HEK293T (cell line): ENCODE data around the gene STX18.

Experiments used
- CTCF ChIA-PET: fragments of 350-600 bp; formaldehyde crosslinking; extraction: SDS; loops from one replicate; lab custom pipeline; 2021; ENCODE audit warnings: antibody characterized with exemption, inconsistent platforms; lab: Yijun Ruan, JAX
- POLR2A ChIA-PET: fragments of 350-600 bp; formaldehyde crosslinking; extraction: SDS; loops from one replicate; lab custom pipeline; 2020; ENCODE audit warnings: antibody characterized with exemption, inconsistent platforms; lab: Yijun Ruan, JAX
- DNase-seq: peaks from one replicate; pipeline ENCODE4 v3.0.0; 2012; ENCODE audit warnings: mixed read lengths; ENCODE audit errors: extremely low spot score
- ARNT ChIP-seq: fragments of 450-650 bp; IDR thresholded peaks from 2 replicates; pipeline ENCODE4 v1.6.1; 2017; ENCODE audit warnings: mild to moderate bottlenecking
- BHLHE40 ChIP-seq: fragments of 450-650 bp; IDR thresholded peaks from 2 replicates; pipeline ENCODE4 v1.6.1; 2016; ENCODE audit warnings: mild to moderate bottlenecking, moderate library complexity, borderline replicate concordance
- CTBP1 ChIP-seq: fragments of 450-650 bp; IDR thresholded peaks from 2 replicates; pipeline ENCODE4 v1.6.1; 2016; ENCODE audit warnings: borderline replicate concordance
- ELF4 ChIP-seq: fragments of 450-650 bp; IDR thresholded peaks from 2 replicates; pipeline ENCODE4 v1.6.1; 2017; ENCODE audit warnings: antibody characterized with exemption
- FOXA1 ChIP-seq: fragments of 450-650 bp; IDR thresholded peaks from 2 replicates; pipeline ENCODE4 v1.6.1; 2016; ENCODE audit warnings: mild to moderate bottlenecking
- FOXK2 ChIP-seq: fragments of 450-650 bp; IDR thresholded peaks from 2 replicates; pipeline ENCODE4 v1.6.1; 2016; ENCODE audit warnings: mild to moderate bottlenecking
- FOXM1 ChIP-seq: fragments of 450-650 bp; IDR thresholded peaks from 2 replicates; pipeline ENCODE4 v1.6.1; 2017; ENCODE audit warnings: mild to moderate bottlenecking, borderline replicate concordance
- HDGF ChIP-seq: fragments of 450-650 bp; IDR thresholded peaks from 2 replicates; pipeline ENCODE4 v1.6.1; 2017; ENCODE audit warnings: antibody characterized with exemption, borderline replicate concordance
- L3MBTL2 ChIP-seq: fragments of 450-650 bp; conservative IDR thresholded peaks from 2 replicates; pipeline ENCODE4 v1.6.1; 2016; ENCODE audit warnings: mild to moderate bottlenecking
- LEF1 ChIP-seq: fragments of 450-650 bp; IDR thresholded peaks from 2 replicates; pipeline ENCODE4 v1.6.1; 2017; ENCODE audit warnings: mild to moderate bottlenecking, borderline replicate concordance
- NFRKB ChIP-seq: fragments of 450-650 bp; IDR thresholded peaks from 2 replicates; pipeline ENCODE4 v1.6.1; 2016; ENCODE audit warnings: mild to moderate bottlenecking, moderate library complexity
- SP1 ChIP-seq: fragments of 450-650 bp; IDR thresholded peaks from 2 replicates; pipeline ENCODE4 v1.6.1; 2017
- SUZ12 ChIP-seq: fragments of 450-650 bp; IDR thresholded peaks from 2 replicates; pipeline ENCODE4 v1.6.1; 2016; ENCODE audit warnings: mild to moderate bottlenecking
- TARDBP ChIP-seq: fragments of 450-650 bp; IDR thresholded peaks from 2 replicates; pipeline ENCODE4 v1.6.1; 2016
- ZNF384 ChIP-seq: fragments of 450-650 bp; IDR thresholded peaks from 2 replicates; pipeline ENCODE4 v1.6.1; 2016
- TF ChIP-seq, protein P1 (sequence below): fragments of 450-650 bp; IDR thresholded peaks from 2 replicates; pipeline ENCODE4 v1.6.1; 2016

Gene STX18

GRCh38 chr4:4485806-4486205, 56.0 kb downstream of the STX18 start:
- no peak for DNase-seq
- no peak for TF ChIP-seq SP1
- no peak for TF ChIP-seq HDGF
- TF ChIP-seq FOXK2 = no peak
- TF ChIP-seq, protein P1, sequence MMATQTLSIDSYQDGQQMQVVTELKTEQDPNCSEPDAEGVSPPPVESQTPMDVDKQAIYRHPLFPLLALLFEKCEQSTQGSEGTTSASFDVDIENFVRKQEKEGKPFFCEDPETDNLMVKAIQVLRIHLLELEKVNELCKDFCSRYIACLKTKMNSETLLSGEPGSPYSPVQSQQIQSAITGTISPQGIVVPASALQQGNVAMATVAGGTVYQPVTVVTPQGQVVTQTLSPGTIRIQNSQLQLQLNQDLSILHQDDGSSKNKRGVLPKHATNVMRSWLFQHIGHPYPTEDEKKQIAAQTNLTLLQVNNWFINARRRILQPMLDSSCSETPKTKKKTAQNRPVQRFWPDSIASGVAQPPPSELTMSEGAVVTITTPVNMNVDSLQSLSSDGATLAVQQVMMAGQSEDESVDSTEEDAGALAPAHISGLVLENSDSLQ = no peak
- no peak for TF ChIP-seq ELF4
- TF ChIP-seq SUZ12 = no peak
- no peak for TF ChIP-seq TARDBP
- TF ChIP-seq ARNT = no peak
- no peak for TF ChIP-seq FOXA1
- no peak for TF ChIP-seq BHLHE40
- no peak for TF ChIP-seq NFRKB
- TF ChIP-seq LEF1 = no peak
- TF ChIP-seq FOXM1 = no peak
- no peak for TF ChIP-seq L3MBTL2
- no peak for TF ChIP-seq ZNF384
- ChIA-PET CTCF (no interaction called here), POLR2A (no interaction called here)

DNA sequence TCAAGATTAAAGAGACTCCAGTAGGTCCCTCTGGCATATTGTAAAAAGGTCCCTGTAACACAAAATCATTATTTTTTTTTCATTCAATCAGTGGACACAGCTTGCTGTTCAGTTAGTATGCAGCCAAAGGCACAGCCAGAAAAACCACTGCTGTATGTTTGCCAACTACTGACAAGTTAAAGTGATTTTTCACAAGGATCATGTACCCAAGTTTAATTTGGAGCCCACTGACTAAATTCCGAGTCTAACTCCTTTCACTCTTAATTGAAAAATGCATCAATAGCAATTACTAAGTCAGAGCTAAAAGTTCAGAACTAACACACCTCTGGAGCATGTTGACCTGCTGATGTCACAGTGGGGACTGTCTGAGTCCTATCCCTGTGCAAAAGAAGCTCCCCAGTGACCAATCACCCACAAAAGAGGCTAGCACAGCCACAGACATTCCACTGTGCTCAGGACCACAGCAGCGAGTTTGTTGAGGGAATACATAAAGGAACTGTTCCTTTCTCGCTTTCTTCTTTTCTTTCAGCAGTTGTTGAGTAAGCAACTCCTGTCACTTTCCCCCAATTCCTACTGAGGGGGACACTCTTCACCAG, 60.4 kb downstream of the STX18 start:
- no peak for DNase-seq
- ChIA-PET CTCF (interaction anchor here (0.9 to 1.1 kb wide), 2 partner anchors 38 to 285 kb away, joined by 3 to 5 read pairs; no protein-coding TSS in a partner anchor), POLR2A (no interaction called here)
- TF ChIP-seq ARNT = no peak
- no peak for TF ChIP-seq FOXK2
- TF ChIP-seq FOXM1 = no peak
- no peak for TF ChIP-seq ELF4
- TF ChIP-seq SP1 = no peak

DNA sequence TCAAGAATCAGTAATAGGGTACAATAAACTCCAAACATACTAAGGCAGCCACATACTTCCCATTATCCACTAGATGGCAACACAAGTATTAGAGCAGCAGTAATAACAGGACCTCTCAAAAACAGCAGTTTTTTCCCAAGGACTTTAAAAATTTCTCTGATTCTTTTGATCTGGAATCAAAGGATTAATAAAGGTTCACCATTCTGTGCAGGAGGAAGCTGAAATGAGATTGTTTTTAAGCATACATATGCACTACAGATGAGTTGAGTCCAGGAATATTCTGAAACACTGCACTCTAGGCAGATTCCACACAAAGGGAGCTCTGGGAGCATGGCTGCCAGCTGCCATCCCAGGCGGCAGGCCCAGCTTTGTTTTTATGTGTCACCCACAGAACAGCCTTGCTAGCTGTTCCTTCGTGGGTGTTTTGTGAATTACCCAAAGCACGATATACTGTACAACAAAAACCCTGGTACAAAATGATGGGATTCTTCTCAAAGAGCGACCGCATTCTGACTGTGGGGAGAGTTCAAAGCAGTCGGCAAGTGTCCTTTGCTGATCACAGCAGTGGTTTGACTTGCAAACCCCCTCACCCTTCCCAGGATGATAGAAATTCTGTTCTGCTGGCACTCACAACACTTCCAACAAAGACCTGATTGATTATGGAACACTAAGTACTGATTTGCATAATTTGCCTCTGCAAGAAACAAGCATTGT, 61.0 kb downstream of the STX18 start:
- TF ChIP-seq L3MBTL2 = no peak
- TF ChIP-seq TARDBP = no peak
- TF ChIP-seq ARNT = no peak
- TF ChIP-seq FOXK2 = no peak
- TF ChIP-seq HDGF = no peak
- no peak for TF ChIP-seq FOXA1
- TF ChIP-seq NFRKB = no peak
- no peak for TF ChIP-seq BHLHE40
- no peak for DNase-seq
- POLR2A ChIA-PET = no interaction called here

DNA sequence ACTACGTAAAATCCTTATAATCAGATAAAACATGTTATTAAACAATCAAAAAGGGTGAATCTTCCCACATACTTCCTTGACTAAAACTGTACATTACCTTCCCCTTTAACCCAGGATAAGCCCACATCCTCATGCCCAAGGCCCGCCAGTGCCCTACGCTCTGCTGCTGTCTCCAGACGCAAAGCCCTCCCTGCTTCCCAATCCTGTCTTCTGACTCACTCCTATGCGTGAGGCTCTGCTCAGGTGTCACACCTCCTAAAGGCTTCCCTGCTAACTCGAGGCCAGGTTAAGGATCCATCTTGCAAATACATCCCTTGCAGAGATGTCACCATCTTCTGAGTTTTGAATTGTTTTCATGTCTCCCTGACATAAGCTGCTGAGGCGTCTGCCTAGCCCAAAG, 61.6 kb downstream of the STX18 start:
- CTCF ChIA-PET = no interaction called here
- no peak for DNase-seq
- TF ChIP-seq ZNF384 (no peak), NFRKB (no peak), FOXM1 (no peak), ARNT (no peak), CTBP1 (no peak), HDGF (no peak), FOXK2 (no peak)
- TF ChIP-seq, protein P1 = no peak
- POLR2A ChIA-PET = no interaction called here

More for the DNA sequence above, 61.0 kb downstream of the STX18 start:
- CTCF ChIA-PET = no interaction called here

GRCh38 chr4:4479366-4479765, 62.5 kb downstream of the STX18 start:
- TF ChIP-seq FOXA1 = no peak
- no peak for DNase-seq
- POLR2A ChIA-PET = no interaction called here
- CTCF ChIA-PET = interaction anchor here (0.6 kb wide), 1 partner anchor 63 kb away, joined by 3 read pairs; no protein-coding TSS in a partner anchor

DNA sequence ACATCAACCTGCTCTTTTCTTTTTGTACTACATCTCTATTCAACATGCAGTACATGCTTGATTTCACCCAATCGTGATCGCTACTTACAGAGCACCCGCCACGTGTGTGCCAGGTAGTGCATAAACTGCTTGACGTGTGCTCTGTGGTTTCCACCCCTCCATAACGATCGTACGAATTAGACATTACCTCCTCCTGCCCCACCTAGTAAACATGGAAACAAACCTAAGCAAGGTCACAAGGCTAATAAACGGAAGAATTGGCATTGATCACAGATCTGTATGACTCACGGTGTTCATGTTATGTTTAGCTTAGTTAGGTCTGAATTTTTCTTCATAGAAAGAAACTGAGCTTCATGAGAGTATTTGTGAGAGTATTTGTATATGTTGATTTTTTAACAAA, 64.1 kb downstream of the STX18 start:
- no peak for TF ChIP-seq L3MBTL2
- TF ChIP-seq ARNT = no peak
- TF ChIP-seq CTBP1 = no peak
- no peak for TF ChIP-seq HDGF
- TF ChIP-seq FOXM1 = no peak
- no peak for TF ChIP-seq FOXK2
- TF ChIP-seq ELF4 = no peak
- TF ChIP-seq FOXA1 = no peak
- TF ChIP-seq SP1 = no peak
- no peak for TF ChIP-seq SUZ12
- no peak for TF ChIP-seq LEF1
- no peak for TF ChIP-seq NFRKB
- TF ChIP-seq TARDBP = no peak
- no peak for TF ChIP-seq ZNF384
- TF ChIP-seq BHLHE40 = no peak
- TF ChIP-seq, protein P1 = no peak
- DNase-seq = no peak
- POLR2A ChIA-PET = no interaction called here
- CTCF ChIA-PET = no interaction called here

DNA sequence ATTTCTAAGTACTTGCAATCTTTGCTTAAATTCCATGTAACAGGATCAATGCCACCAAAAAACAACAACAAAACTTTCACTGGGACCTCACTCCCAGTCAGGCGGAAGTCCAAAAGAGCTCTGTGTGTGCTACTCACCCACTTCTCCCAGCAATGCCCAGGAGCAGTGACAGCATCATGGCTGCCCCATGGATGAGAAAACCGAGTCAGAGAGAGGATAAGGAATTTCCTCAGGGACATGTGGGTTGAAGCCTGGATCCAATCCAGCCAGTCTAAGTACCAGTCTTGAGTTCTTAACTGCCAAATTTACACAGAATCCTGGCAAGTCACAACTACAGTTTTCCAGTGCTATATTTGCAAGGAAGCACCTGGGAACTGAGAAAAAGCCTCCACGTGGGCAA, 64.5 kb downstream of the STX18 start:
- ChIA-PET POLR2A (no interaction called here), CTCF (no interaction called here)
- no peak for DNase-seq
- no peak for TF ChIP-seq ARNT
